ENCODE results near the gene DHFR2. TPM values are rescaled to one million over a fixed set of nuclear protein-coding genes. Genes with fewer than 3 reads are reported as not detected.

Gene DHFR2
- total and polyA plus RNA-seq, 9 of the 15 experiments (the other 6 are each of a cell fraction or from before 2014, with no cell fraction given), result 0.64 to 1.7 (median 1.4) TPM

DNA sequence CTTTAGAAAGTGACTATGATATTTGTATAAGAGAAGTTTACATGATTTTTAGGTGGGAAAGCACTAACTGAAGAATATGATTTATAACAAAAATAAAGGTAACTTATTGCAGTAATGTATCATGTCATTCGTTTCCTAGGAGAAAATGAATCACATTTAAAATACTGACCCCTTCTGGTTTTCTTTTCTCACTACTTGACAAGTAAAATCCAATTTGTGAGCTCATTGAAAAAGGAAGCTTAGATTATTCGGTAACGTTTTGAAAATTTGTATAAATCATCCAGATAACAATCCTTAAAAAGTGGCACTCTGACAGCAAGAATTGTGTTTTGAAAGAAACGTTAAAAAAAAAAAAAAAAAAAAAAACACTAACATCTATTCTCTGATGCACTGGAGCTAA, 39.1 kb upstream of the DHFR2 start:
- H3K9me3 ChIP-seq (replicated peaks; ENCODE audit: control insufficient read depth, insufficient read depth, low read depth, low read length), result no peaks in the 10 kb centered on the region
- no peak overlapping the region for H3K9ac ChIP-seq (ENCODE audit: insufficient read depth in 1 of 2, low read depth in 2 of 2, low read length in 2 of 2)
- no peak overlapping the region for H3K27ac ChIP-seq (ENCODE audit: extremely low read depth, low read depth, low read length)
- H3K4me3 ChIP-seq, result no peak overlapping the region
- H4K20me1 ChIP-seq (replicated peaks; ENCODE audit: control insufficient read depth, insufficient read depth, low read length), result no peaks in the 10 kb centered on the region
- ChIA-PET POLR2A (interaction anchor here (0.5 to 0.6 kb wide), 2 partner anchors 11 to 39 kb away, joined by 3 read pairs; partner anchors contain the start of genes DHFR2 and NSUN3), CTCF (ENCODE audit: low intra/inter-chr PET ratio) (no interaction called here)
- no peaks in the 10 kb centered on the region for H3K9me1 ChIP-seq (ENCODE audit: control insufficient read depth, insufficient read depth, low read length)
- H3K27me3 ChIP-seq (ENCODE audit: control insufficient read depth in 2 of 2, insufficient read depth in 2 of 2, low read length in 2 of 2), result no peaks in the 10 kb centered on the region
- FAIRE-seq, result no peak
- no peaks in the 10 kb centered on the region for H3K79me2 ChIP-seq (ENCODE audit: control insufficient read depth, insufficient read depth, low read length)
- no peak overlapping the region for H2AFZ ChIP-seq (ENCODE audit: low read depth, low read length)
- in situ Hi-C loops (cut with MboI), result no loop called here
- no peak overlapping the region for H3K4me2 ChIP-seq (ENCODE audit: insufficient read depth, low read length)
- ATAC-seq, result no peak
- DNase-seq (ENCODE audit: extremely low read depth in 1 of 4, low spot score in 3 of 4), result no peak
- intact Hi-C loops (cut with micrococcal nuclease), result no loop called here
- 35% methylated on average over 3 of the region's 4 CpGs for WGBS (ENCODE audit: insufficient coverage, low coverage, missing lambda C conversion rate)
- TF ChIP-seq CTCF (IDR thresholded peaks at IDR 0.05 in 2 of 3, conservative IDR thresholded peaks at IDR 0.05 in 1 of 3; ENCODE audit: insufficient read depth in 2 of 3, low read depth in 1 of 3, low read length in 3 of 3), result peak in 1 of 3 experiments; percentile 24; a peak in 1 of 6 replicates
- TF ChIP-seq PBX2 (CRISPR knock-in tag; IDR thresholded peaks at IDR 0.05; ENCODE audit: low read depth), result no peak
- 0 out of 2 replicates have a peak, but pooled peaks have one; percentile 26 for TF ChIP-seq PBX2 (tag; conservative IDR thresholded peaks at IDR 0.05; ENCODE audit: low read depth)
- 0 out of 2 replicates have a peak, but pooled peaks have one; percentile 10 for TF ChIP-seq PKNOX1 (IDR thresholded peaks at IDR 0.05)
- TF ChIP-seq ATF4 (CRISPR knock-in tag; IDR thresholded peaks at IDR 0.05), result no peak
- TF ChIP-seq MTA3 (IDR thresholded peaks at IDR 0.05; ENCODE audit: borderline replicate concordance), result no peak
- no peak for TF ChIP-seq RCOR1 (IDR thresholded peaks at IDR 0.05; ENCODE audit: borderline replicate concordance in 1 of 2, low read depth in 2 of 2, low read length in 2 of 2)
- TF ChIP-seq GATA2 (CRISPR knock-in tag; IDR thresholded peaks at IDR 0.05), result no peak
- TF ChIP-seq ZBTB34 (CRISPR knock-in tag; IDR thresholded peaks at IDR 0.05), result no peak
- 0 out of 3 replicates have a peak, but pooled peaks cover 9% of the 10 kb centered on the region for H3K36me3 ChIP-seq (ENCODE audit: control insufficient read depth, insufficient read depth, low read length)
- H3K4me1 ChIP-seq (replicated peaks in 1 of 2; ENCODE audit: control insufficient read depth in 2 of 2, insufficient read depth in 2 of 2, low read length in 2 of 2), result peaks cover 0 to 10% of the 10 kb centered on the region in 2 experiments; a peak in 1 of 5 replicates
- BruUV-seq (replicated peaks), result no TSS peak

Measured in K562 (cell line).